Right cardiac atrium (tissue), 5 donors: ENCODE results near the gene MELK. TPM values are rescaled to one million over a fixed set of nuclear protein-coding genes. Genes with fewer than 3 reads are reported as not detected.

ENCODE experiments used
- ATAC-seq, 2 donors: fragments of 200-7000 bp; cut with Tn5 transposase; one replicate each; pipeline versions ENCODE4 v1.8.0 to v1.9.1; 2020; ENCODE audit warnings: moderate library complexity in 2 of 2, mild to moderate bottlenecking in 1 of 2
- DNase-seq, 3 donors: peaks; one replicate each; pipeline ENCODE4 v3.0.0-alpha.2; 2020
- H3K27ac ChIP-seq: one replicate; pipeline ENCODE4 v1.5.1; 2013; ENCODE audit warnings: mild to moderate bottlenecking, low read length, control low read depth, moderate library complexity
- H3K27me3 ChIP-seq: one replicate; pipeline ENCODE4 v1.6.1; 2013; ENCODE audit not compliant: control insufficient read depth, insufficient read depth
- H3K4me1 ChIP-seq: one replicate; pipeline ENCODE4 v1.6.1; 2013; ENCODE audit warnings: low read length; ENCODE audit not compliant: control insufficient read depth, insufficient read depth
- H3K4me3 ChIP-seq: one replicate; pipeline ENCODE4 v1.5.1; 2013; ENCODE audit warnings: low read length, control low read depth
- H3K9me3 ChIP-seq: one replicate; pipeline ENCODE4 v1.6.1; 2013; ENCODE audit warnings: low read length; ENCODE audit not compliant: control insufficient read depth
- WGBS: extraction: QIAGEN DNeasy Blood & Tissue Kit; methylation state at CpG from one replicate; pipeline ENCODE4 v1.1.7; 2013; 5-methylcytosine and 5-hydroxymethylcytosine counted together
- intact Hi-C, 4 donors: fragments of 100-400 bp; cut with DNase I; formaldehyde crosslinking; loops; one replicate each; pipeline versions ENCODE4 v1.11.0 to v1.14.0; 2022 to 2023
- polyA plus RNA-seq: library from polyadenylated mRNA; stranded (reverse); fragments of 200-250 nt; gene quantifications from one replicate; pipeline ENCODE4 v1.2.3, GENCODE V29; 2013
- total RNA-seq, 4 donors: library from RNA; stranded (reverse); fragmentation: NEBNext Ultra II Directional; extraction: Animal tissue kit (Norgen Biotek cat#: 25700); gene quantifications; one replicate each; pipeline ENCODE4 v1.2.1, GENCODE V29; 2021
- donor health status: healthy with polysubstance abuse.
- donor health status: DM: no; HTN: yes; CAD: no.
- donor health status: DM: no; HTN: no; CAD: no.
- donor health status: DM: no; HTN: yes; CAD: no; lungs with severe emphysema.
- donor health status: DM: yes; HTN: yes; CAD: no.

Gene MELK
- total and polyA plus RNA-seq, 5 donors = 0.09 to 1.1 (median 0.53) TPM; not detected in 1

DNA sequence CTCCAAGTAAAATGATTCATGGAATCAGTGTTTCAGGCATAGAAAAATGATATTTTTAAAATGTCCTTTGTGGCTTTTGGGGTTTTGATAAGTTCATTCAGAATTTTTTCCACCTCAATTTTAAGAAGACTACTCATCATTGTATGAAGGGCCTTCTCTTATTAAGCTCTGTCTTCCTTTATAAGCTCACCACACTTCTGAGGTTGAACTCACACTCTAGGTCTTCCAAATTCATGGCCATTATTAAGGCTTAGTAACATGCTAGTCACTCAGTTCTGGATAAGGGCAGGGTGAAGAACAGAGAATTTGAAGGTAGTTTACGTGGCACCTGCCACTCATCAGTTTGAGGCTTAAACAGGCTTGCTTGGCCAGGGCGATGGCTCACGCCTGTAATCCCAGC lies 4.2 kb downstream of the MELK start:
- ATAC-seq = no peak
- Histone ChIP-seq H3K4me3 (no peak overlapping the region), H3K27ac (no peak overlapping the region), H3K27me3 (no peaks in the 10 kb centered on the region), H3K9me3 (no peaks in the 10 kb centered on the region), H3K4me1 (no peaks in the 10 kb centered on the region)
- WGBS = 95% methylated on average over 3 of the region's 3 CpGs
- no peak for DNase-seq
- intact Hi-C loops = no loop called here

DNA sequence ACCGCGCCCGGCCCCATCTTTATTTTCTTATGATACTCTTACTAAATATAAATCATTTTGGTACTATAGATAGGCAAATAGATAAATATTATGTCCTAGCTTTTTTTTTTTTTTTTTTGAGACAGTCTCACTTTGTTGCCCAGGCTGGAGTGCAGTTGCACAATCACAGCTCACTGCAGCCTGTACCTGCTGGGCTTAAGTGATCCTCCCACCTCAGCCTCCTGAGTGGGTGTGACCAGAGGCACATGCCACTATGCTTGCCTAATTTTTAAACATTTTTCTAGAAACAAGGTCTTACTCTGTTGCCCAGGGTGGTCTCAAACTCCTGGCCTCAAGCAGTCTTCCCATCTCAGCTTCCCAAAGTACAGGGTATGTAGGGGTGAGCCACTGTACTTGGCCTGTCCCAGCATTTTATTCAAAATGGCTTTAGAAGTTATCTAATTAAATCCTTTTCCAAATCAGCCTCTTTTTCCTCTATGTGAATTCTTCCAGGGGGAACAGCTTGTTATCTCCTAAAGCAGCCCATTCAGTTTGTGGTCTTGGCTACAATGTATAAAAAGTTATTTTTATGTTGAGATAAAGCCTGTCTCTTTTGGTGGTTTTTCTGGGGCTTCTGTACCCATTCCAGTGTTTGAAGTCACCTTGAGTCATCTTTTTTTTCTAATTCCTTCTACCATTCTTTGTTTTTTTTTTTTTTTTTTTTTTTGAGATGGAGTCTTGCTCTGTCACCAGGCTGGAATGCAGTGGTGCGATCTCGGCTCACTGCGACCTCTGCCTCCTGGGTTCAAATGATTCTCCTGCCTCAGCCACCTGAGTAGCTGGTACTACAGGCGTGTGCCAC lies 12.1 kb downstream of the MELK start:
- intact Hi-C loops = no loop called here

GRCh38 chr9:36590231-36590630 lies 17.5 kb downstream of the MELK start:
- DNase-seq = no peak
- 95% methylated on average over 1 of the region's 1 CpG for WGBS
- Histone ChIP-seq H3K4me3 (no peak overlapping the region), H3K27ac (no peak overlapping the region), H3K4me1 (no peaks in the 10 kb centered on the region), H3K27me3 (no peaks in the 10 kb centered on the region), H3K9me3 (no peaks in the 10 kb centered on the region)
- intact Hi-C loops = no loop called here
- ATAC-seq = no peak

More for the DNA sequence above, 12.1 kb downstream of the MELK start:
- Histone ChIP-seq H3K27me3 (no peaks in the 10 kb centered on the region), H3K4me3 (no peak overlapping the region), H3K27ac (no peak overlapping the region), H3K9me3 (no peaks in the 10 kb centered on the region), H3K4me1 (no peaks in the 10 kb centered on the region)
- DNase-seq = no peak
- ATAC-seq = no peak
- 94% methylated on average over 7 of the region's 7 CpGs for WGBS

DNA sequence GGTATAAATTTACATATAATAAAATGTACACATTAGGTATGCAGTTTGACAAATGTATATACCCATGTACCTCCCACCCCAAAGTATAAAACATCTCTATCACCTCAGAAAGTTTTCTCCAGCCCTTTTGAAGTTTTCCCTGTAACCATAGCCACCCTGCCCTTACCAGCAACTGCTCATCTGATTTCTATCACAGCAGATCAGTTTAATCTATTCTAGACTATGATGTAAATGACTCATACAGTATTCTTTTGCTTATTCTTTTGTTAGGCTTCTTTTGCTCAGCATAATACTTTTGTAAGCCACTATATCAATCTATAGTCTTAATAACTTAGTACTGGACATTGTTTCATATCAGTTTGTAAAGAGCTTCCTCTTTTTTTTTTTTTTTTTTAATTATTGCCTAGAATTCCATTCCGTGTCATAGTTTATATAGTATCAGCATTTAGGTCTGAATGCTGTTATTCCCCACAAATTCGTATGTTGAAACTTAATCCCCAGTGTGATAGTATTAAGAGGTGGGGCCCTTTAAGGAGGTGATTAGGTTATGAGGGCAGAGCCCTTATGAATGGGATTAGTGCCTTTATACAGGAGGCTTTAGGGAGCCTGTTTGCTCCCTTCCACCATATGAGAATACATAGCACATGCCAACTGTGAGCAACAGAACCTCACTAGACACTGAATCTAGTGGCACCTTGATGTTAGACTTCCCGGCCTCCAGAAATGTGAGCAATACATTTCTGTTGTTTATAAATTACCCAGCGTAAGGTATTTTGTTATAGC lies 20.3 kb downstream of the MELK start:
- Histone ChIP-seq H3K27ac (no peak overlapping the region), H3K27me3 (no peaks in the 10 kb centered on the region), H3K4me1 (no peaks in the 10 kb centered on the region), H3K9me3 (no peaks in the 10 kb centered on the region), H3K4me3 (no peak overlapping the region)
- WGBS = 91% methylated on average over 4 of the region's 4 CpGs
- DNase-seq (no peak), ATAC-seq (no peak)
- intact Hi-C loops = no loop called here

DNA sequence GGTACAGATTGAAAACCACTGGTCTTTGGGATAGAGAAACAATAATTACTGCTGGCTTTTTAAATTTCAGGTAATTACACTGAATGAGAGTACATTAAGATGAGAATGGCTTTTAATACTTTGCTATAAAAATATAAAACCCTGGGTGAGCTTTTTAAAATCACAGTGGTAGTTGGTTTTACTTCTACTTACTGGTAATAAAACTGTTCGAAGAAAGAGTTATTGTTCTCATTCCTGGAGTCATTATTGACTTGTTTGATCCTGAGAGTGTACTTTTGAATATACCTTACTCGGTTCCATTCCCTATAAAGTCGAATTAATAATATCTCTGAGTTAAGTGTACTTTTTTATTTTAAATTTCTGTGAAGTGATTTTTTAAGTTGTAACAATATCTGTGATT lies 21.5 kb downstream of the MELK start:
- H3K27me3 ChIP-seq = no peaks in the 10 kb centered on the region
- no peaks in the 10 kb centered on the region for H3K4me1 ChIP-seq
- DNase-seq (no peak), ATAC-seq (no peak)
- intact Hi-C loops = no loop called here
- WGBS = 97% methylated on average over 3 of the region's 3 CpGs
- H3K27ac ChIP-seq = no peak overlapping the region
- no peaks in the 10 kb centered on the region for H3K9me3 ChIP-seq
- no peak overlapping the region for H3K4me3 ChIP-seq

DNA sequence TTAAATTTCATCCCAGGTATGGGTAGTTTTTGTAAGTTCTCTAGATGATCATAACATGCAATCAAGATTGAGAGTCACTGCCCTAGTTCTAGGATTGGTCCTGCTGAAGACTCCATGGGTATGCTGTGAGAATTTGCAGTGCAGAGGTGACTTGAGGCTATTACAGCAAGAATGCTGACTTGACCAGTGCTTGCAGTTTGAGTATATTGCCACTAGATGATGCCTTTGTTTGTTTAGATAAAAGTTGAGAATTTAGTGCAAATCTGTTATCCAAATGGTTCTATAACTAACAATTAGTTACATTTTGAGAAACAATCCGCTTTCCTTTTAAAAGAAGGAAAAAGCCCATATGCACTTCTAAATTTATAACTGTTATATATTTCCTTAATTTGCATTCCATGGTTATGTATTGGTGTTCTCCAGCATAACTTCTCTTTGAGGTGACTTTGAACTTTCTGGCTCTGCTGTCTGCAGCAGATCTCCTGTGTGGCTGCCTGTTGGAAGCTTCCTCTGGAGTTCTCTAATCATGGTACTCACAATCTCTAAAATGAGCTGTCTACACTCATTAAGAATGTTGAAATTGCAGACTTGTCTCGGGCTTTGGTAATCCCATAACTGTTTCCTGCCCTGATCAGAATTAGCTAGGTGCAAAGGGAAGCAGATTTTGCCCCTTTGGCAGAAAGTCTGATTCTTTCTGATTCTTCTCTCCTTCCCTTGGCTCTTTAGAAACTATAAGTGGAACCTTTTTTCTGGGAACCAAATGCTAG lies 24.9 kb downstream of the MELK start:
- ATAC-seq (no peak), DNase-seq (no peak)
- H3K4me3 ChIP-seq = no peak overlapping the region
- intact Hi-C loops = no loop called here
- no peaks in the 10 kb centered on the region for H3K4me1 ChIP-seq
- H3K9me3 ChIP-seq = no peaks in the 10 kb centered on the region
- no peak overlapping the region for H3K27ac ChIP-seq
- H3K27me3 ChIP-seq = no peaks in the 10 kb centered on the region
- WGBS = 73% methylated on average over 2 of the region's 2 CpGs

DNA sequence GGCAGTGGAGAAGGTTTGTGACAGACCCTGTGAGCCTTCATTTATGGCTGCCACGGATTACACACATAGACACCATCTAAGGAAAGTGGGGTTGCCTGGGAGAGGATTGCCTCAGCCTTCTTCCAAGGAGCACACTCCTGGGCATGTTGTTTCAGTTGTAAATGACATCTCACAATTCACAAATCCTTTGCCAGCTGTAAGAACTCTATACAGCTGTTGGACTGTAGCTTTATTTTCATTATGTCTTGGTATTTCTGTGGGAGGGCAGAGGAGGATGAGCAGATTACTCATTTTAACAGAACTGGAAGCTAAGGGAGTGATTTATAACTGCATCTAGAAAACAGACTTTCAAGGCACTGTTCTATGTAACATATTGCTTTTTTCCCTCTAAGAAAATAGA lies 25.6 kb downstream of the MELK start:
- H3K27me3 ChIP-seq = no peaks in the 10 kb centered on the region
- H3K4me3 ChIP-seq = no peak overlapping the region
- DNase-seq (no peak), ATAC-seq (no peak)
- intact Hi-C loops = no loop called here
- H3K27ac ChIP-seq = no peak overlapping the region
- H3K9me3 ChIP-seq = no peaks in the 10 kb centered on the region
- H3K4me1 ChIP-seq = no peaks in the 10 kb centered on the region
- 76% methylated on average over 1 of the region's 1 CpG for WGBS

DNA sequence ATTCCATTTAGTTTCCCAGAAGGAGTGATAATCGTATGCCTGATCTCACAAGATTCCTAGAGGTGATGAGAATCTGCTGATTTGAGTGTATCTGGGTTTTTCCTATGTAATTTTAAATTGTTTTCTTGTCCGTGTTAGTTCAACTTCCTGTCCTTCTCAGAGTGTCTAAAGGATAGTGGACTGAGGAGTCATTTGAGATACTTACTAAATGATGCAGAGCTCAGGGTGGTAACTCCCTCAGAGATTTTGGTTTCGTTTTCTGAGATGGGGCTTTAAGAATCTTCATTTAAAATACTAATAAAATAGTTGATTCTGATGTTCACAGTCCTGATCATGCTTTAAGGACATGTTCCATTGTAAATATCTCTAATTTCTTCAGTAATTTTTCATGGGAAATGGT lies 30.3 kb downstream of the MELK start:
- no peaks in the 10 kb centered on the region for H3K27me3 ChIP-seq
- WGBS = 65% methylated on average over 3 of the region's 3 CpGs
- no peak overlapping the region for H3K27ac ChIP-seq
- no peak for ATAC-seq
- H3K4me3 ChIP-seq = no peak overlapping the region
- H3K4me1 ChIP-seq = no peaks in the 10 kb centered on the region
- DNase-seq = no peak
- H3K9me3 ChIP-seq = no peaks in the 10 kb centered on the region
- intact Hi-C loops = no loop called here

GRCh38 chr9:36609306-36609705 lies 36.6 kb downstream of the MELK start:
- Histone ChIP-seq H3K4me1 (no peaks in the 10 kb centered on the region), H3K9me3 (no peaks in the 10 kb centered on the region), H3K27me3 (no peaks in the 10 kb centered on the region), H3K4me3 (no peak overlapping the region), H3K27ac (no peak overlapping the region)
- DNase-seq (no peak), ATAC-seq (no peak)
- intact Hi-C loops = no loop called here
- 86% methylated on average over 2 of the region's 2 CpGs for WGBS

GRCh38 chr9:36622121-36622520 lies 49.4 kb downstream of the MELK start:
- Histone ChIP-seq H3K4me1 (peaks cover 2% of the 10 kb centered on the region), H3K9me3 (no peaks in the 10 kb centered on the region), H3K27me3 (no peaks in the 10 kb centered on the region), H3K4me3 (no peak overlapping the region), H3K27ac (no peak overlapping the region)
- ATAC-seq (no peak), DNase-seq (no peak)
- WGBS = 96% methylated on average over 6 of the region's 6 CpGs
- intact Hi-C loops = no loop called here

- DNase-seq (no peak), ATAC-seq (no peak)
- 88% methylated on average over 3 of the region's 3 CpGs for WGBS
- intact Hi-C loops = no loop called here
- no peaks in the 10 kb centered on the region for H3K9me3 ChIP-seq
- H3K27me3 ChIP-seq = no peaks in the 10 kb centered on the region
- peaks cover 2% of the 10 kb centered on the region for H3K4me1 ChIP-seq
- H3K27ac ChIP-seq = no peak overlapping the region
- H3K4me3 ChIP-seq = no peak overlapping the region
Observed at GRCh38 chr9:36623280-36623679, 50.6 kb downstream of the MELK start.
